H1 (cell line): ENCODE measurements around the gene SLC37A1. TPM values are rescaled to one million over a fixed set of nuclear protein-coding genes. Genes with fewer than 3 reads are reported as not detected.

Experiments used
- polyA plus RNA-seq, 7 experiments: library from polyadenylated mRNA; depleted of rRNA in 3 of 7; stranded (reverse) in 5 of 7; unstranded in 2 of 7; fragments of >200 nt in 5 of 7; fragments of 200-250 nt in 2 of 7; gene quantifications; 1 replicate in 5 of 7; 2 replicates in 1 of 7; 4 replicates in 1 of 7; pipeline versions ENCODE4 v1.2.1 to v1.2.3, GENCODE V29; 2011 to 2013; ENCODE audit warnings: missing spikeins in 2 of 7, mixed read lengths in 2 of 7
- total RNA-seq: library from RNA; stranded (reverse); fragmentation: NEBNext Ultra II Directional; extraction: Animal tissue kit (Norgen Biotek cat#: 25700); gene quantifications from 2 replicates; pipeline ENCODE4 v1.2.1, GENCODE V29; 2021
- TF ChIP-seq, protein P1 (sequence below): fragments of 300-600 bp; sonication (generic); IDR thresholded peaks from 2 replicates; pipeline ENCODE4 v1.7.1; 2012; ENCODE audit warnings: low read length, moderate library complexity, mild to moderate bottlenecking, inconsistent platforms; ENCODE audit not compliant: insufficient replicate concordance

The SLC37A1 gene
- total and polyA plus RNA-seq, 2 of the 8 experiments (the other 6 are each of a cell fraction or from before 2014, with no cell fraction given) = 15.6 to 30.9 TPM

DNA sequence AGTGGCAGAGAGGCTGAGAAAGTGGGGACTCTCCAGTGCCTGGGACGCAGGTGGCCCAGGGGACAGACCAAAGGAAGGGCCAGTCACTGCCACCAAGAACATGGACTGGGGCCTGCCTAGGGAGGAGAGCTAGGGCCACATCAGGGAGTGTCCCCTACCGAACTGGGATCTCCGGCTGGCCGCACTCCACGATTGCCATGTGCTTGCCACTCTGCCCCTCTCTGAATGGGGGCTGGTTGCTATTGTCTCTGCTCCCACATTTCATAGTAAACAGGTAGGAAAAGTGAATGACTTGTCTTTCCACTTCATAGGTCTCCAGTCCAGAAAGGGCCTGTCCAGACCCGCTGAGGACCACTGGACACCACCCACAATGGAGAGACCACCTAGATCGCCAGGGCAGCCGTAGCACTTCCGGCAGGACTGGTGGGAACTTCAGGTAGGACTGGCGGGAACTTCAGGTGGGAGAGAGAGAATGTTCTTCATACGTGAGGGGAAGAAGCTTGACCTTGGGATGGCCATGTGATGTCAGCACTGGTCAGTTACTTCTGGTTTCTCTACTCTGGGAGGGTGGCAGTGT is 84.6 kb downstream of the SLC37A1 start (continued):
- TF ChIP-seq, protein P1, sequence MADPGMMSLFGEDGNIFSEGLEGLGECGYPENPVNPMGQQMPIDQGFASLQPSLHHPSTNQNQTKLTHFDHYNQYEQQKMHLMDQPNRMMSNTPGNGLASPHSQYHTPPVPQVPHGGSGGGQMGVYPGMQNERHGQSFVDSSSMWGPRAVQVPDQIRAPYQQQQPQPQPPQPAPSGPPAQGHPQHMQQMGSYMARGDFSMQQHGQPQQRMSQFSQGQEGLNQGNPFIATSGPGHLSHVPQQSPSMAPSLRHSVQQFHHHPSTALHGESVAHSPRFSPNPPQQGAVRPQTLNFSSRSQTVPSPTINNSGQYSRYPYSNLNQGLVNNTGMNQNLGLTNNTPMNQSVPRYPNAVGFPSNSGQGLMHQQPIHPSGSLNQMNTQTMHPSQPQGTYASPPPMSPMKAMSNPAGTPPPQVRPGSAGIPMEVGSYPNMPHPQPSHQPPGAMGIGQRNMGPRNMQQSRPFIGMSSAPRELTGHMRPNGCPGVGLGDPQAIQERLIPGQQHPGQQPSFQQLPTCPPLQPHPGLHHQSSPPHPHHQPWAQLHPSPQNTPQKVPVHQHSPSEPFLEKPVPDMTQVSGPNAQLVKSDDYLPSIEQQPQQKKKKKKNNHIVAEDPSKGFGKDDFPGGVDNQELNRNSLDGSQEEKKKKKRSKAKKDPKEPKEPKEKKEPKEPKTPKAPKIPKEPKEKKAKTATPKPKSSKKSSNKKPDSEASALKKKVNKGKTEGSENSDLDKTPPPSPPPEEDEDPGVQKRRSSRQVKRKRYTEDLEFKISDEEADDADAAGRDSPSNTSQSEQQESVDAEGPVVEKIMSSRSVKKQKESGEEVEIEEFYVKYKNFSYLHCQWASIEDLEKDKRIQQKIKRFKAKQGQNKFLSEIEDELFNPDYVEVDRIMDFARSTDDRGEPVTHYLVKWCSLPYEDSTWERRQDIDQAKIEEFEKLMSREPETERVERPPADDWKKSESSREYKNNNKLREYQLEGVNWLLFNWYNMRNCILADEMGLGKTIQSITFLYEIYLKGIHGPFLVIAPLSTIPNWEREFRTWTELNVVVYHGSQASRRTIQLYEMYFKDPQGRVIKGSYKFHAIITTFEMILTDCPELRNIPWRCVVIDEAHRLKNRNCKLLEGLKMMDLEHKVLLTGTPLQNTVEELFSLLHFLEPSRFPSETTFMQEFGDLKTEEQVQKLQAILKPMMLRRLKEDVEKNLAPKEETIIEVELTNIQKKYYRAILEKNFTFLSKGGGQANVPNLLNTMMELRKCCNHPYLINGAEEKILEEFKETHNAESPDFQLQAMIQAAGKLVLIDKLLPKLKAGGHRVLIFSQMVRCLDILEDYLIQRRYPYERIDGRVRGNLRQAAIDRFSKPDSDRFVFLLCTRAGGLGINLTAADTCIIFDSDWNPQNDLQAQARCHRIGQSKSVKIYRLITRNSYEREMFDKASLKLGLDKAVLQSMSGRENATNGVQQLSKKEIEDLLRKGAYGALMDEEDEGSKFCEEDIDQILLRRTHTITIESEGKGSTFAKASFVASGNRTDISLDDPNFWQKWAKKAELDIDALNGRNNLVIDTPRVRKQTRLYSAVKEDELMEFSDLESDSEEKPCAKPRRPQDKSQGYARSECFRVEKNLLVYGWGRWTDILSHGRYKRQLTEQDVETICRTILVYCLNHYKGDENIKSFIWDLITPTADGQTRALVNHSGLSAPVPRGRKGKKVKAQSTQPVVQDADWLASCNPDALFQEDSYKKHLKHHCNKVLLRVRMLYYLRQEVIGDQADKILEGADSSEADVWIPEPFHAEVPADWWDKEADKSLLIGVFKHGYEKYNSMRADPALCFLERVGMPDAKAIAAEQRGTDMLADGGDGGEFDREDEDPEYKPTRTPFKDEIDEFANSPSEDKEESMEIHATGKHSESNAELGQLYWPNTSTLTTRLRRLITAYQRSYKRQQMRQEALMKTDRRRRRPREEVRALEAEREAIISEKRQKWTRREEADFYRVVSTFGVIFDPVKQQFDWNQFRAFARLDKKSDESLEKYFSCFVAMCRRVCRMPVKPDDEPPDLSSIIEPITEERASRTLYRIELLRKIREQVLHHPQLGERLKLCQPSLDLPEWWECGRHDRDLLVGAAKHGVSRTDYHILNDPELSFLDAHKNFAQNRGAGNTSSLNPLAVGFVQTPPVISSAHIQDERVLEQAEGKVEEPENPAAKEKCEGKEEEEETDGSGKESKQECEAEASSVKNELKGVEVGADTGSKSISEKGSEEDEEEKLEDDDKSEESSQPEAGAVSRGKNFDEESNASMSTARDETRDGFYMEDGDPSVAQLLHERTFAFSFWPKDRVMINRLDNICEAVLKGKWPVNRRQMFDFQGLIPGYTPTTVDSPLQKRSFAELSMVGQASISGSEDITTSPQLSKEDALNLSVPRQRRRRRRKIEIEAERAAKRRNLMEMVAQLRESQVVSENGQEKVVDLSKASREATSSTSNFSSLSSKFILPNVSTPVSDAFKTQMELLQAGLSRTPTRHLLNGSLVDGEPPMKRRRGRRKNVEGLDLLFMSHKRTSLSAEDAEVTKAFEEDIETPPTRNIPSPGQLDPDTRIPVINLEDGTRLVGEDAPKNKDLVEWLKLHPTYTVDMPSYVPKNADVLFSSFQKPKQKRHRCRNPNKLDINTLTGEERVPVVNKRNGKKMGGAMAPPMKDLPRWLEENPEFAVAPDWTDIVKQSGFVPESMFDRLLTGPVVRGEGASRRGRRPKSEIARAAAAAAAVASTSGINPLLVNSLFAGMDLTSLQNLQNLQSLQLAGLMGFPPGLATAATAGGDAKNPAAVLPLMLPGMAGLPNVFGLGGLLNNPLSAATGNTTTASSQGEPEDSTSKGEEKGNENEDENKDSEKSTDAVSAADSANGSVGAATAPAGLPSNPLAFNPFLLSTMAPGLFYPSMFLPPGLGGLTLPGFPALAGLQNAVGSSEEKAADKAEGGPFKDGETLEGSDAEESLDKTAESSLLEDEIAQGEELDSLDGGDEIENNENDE = no peak
